ENCODE data around the gene TRAF6.

TRAF6 gene

DNA sequence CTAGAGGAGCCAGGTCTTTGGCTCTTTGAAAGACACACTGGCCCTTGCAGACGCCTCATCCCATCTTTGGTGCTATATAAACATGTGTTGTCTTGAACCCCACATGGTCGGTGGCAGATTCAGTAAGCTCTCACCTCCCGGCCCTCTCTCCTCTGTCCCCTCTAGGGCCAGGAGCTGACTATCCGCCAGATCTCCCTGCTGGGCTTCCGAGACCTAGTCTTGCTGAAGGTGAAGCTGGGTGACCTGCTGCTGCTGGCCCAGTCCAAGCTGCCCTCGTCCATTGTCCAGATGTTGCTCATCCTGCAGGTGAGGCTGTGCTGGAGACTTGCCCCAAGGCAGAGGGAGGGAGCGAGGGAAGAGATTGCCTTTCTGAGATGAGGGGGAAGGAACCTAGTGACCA, 63.9 kb downstream of the TRAF6 start:
- no peak for TF ChIP-seq GATA1 (IDR thresholded peaks at IDR 0.05; ENCODE audit: low read depth, low read length)
- TF ChIP-seq POLR2A (IDR thresholded peaks at IDR 0.05; ENCODE audit: low read length), result no peak
- DNase-seq, result no peak

DNA sequence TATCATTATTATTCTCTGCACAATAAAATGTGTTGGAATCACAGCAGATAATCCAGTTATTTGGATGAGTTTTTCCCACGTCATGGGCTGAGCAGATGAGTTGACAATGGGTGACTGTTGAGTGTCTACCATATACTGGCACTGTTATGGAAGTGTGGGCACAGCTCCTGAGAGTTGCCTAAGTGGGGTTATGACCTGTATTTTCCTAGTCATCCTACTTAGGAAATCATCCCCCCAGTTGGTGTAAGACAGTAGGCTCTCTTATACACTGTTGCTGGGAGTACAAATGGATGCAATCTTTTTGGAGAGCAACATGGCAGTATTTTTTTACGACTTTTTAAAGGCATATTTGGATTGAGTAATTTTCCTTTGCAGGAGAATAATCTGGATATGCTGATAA, 66.4 kb downstream of the TRAF6 start:
- TF ChIP-seq POLR2A (IDR thresholded peaks at IDR 0.05; ENCODE audit: low read length) (no peak), GATA1 (IDR thresholded peaks at IDR 0.05; ENCODE audit: low read depth, low read length) (no peak)
- DNase-seq, result no peak

DNA sequence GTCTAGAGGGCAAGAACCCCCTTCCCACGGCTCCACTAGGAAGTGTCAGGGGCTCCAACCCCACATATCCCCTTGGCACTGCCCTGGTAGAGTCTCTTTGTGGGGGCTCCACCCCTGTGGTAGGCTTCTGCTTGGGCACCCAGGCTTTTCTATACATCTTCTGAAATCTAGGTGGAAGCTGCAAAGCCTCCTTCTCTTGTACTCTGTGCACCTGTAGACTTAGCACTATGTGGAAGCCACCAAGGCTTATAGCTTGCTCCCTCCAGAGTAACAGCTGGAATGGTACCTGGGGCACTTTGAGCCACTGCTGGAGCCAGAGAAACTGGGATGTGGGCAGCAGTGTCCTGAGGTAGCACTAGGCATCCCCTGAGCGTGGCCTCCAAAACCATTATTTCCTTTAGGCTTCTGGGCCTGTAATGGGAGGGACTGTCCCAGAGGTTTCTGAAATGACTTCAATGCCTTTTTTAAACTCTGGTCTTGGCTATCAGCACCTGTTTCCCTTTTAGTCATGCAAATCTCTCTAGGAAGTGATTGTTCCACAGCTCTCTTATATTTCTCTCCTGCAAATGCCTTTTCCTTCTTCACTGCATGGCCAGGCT, 68.4 kb downstream of the TRAF6 start:
- TF ChIP-seq GATA1 (IDR thresholded peaks at IDR 0.05; ENCODE audit: low read depth, low read length) (no peak), POLR2A (IDR thresholded peaks at IDR 0.05; ENCODE audit: low read length) (no peak)
- DNase-seq, result no peak

DNA sequence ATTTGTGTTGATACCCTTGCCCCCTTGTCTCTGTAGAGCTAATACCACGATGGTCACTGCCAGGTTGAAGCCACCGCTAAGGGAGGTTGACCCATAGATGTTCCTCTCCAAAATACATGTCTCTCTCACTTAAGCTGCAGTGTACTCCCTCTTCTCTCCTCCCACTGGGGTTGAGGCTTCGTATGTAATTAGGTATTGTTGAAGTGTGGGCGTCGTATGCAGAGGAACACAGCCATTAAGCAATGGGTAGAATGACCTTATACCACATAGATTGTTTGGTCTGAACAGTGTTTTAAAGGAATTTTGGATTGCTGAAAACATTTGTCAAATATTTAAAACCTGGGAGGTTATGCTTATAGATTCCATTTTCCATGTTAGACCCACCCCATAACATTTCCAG, 71.9 kb downstream of the TRAF6 start:
- no peak for DNase-seq
- TF ChIP-seq GATA1 (IDR thresholded peaks at IDR 0.05; ENCODE audit: low read depth, low read length) (no peak), POLR2A (IDR thresholded peaks at IDR 0.05; ENCODE audit: low read length) (no peak)

DNA sequence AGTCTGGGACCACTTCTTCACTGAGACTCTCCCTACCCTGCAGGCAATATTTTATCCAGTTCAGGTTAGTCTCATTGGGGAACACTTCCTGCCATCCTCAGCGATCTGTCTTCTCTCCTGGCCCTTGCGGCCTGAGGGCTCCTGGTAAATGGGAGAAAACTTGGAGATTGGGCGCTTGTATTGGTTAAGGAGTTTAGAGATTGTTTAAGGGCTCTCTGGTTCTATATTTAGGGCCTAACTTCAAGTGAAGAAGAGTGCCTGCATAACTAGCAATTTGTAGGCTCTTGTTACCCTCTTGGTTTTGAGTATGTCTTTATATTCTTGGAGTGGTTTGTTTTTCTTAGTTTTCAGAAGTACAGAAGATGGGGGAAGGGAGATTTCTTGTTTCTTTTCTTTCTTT, 72.7 kb downstream of the TRAF6 start:
- DNase-seq, result no peak
- no peak for TF ChIP-seq POLR2A (IDR thresholded peaks at IDR 0.05; ENCODE audit: low read length)
- no peak for TF ChIP-seq GATA1 (IDR thresholded peaks at IDR 0.05; ENCODE audit: low read depth, low read length)

Measured in erythroblast (primary cell).